GM12878 (cell line): ENCODE results near the gene EIF4ENIF1. TPM values are rescaled to one million over a fixed set of nuclear protein-coding genes. Genes with fewer than 3 reads are reported as not detected.

Experiments used
- BCL11A ChIP-seq: IDR thresholded peaks from 2 replicates; pipeline ENCODE4 v1.6.1; 2011; ENCODE audit warnings: low read depth, low read length
- CEBPB ChIP-seq, 2 experiments: fragments of 150-350 bp in 1 of 2; IDR thresholded peaks; 2 replicates each; pipeline ENCODE4 v1.6.1; 2012 to 2014; ENCODE audit warnings: low read depth in 2 of 2, low read length in 2 of 2, borderline replicate concordance in 1 of 2, inconsistent platforms in 1 of 2
- CHD1 ChIP-seq: IDR thresholded peaks from 2 replicates; pipeline ENCODE4 v1.6.1; 2012; ENCODE audit warnings: low read depth, low read length, improper control_type of control experiment
- DPF2 ChIP-seq: fragments of 450-650 bp; IDR thresholded peaks from 2 replicates; pipeline ENCODE4 v1.6.1; 2017; ENCODE audit warnings: mild to moderate bottlenecking
- ELK1 ChIP-seq: IDR thresholded peaks from 2 replicates; pipeline ENCODE4 v1.6.1; 2012; ENCODE audit warnings: low read depth, low read length, improper control_type of control experiment
- ETV6 ChIP-seq, 2 experiments: fragments of 450-650 bp in 1 of 2; IDR thresholded peaks in 1 of 2; conservative IDR thresholded peaks in 1 of 2; 2 replicates each; pipeline ENCODE4 v1.6.1; 2014; ENCODE audit warnings: antibody characterized with exemption in 1 of 2, borderline replicate concordance in 1 of 2, low read depth in 1 of 2, mild to moderate bottlenecking in 1 of 2, moderate library complexity in 1 of 2
- EZH2 ChIP-seq: IDR thresholded peaks from 2 replicates; pipeline ENCODE4 v1.6.1; 2012; ENCODE audit warnings: low read depth, mild to moderate bottlenecking, control low read depth, inconsistent platforms, low read length, borderline replicate concordance; ENCODE audit not compliant: control insufficient read depth
- MYB ChIP-seq: fragments of 150-350 bp; IDR thresholded peaks from 2 replicates; pipeline ENCODE4 v1.6.1; 2014; ENCODE audit warnings: mild to moderate bottlenecking, low read depth, low read length, borderline replicate concordance
- MYC ChIP-seq: IDR thresholded peaks from 2 replicates; pipeline ENCODE4 v1.6.1; 2011; ENCODE audit warnings: mild to moderate bottlenecking, low read length, moderate library complexity, inconsistent platforms; ENCODE audit not compliant: insufficient read depth, insufficient replicate concordance, insufficient read length, severe bottlenecking
- NBN ChIP-seq: fragments of 450-650 bp; IDR thresholded peaks from 2 replicates; pipeline ENCODE4 v1.6.1; 2016
- PML ChIP-seq: IDR thresholded peaks from 2 replicates; pipeline ENCODE4 v1.6.1; 2012; ENCODE audit warnings: low read length, inconsistent platforms
- POU2F2 ChIP-seq: IDR thresholded peaks from 3 replicates; pipeline ENCODE4 v1.6.1; 2011; ENCODE audit warnings: low read depth, mild to moderate bottlenecking, low read length, borderline replicate concordance
- RAD51 ChIP-seq: fragments of 450-650 bp; IDR thresholded peaks from 2 replicates; pipeline ENCODE4 v1.6.1; 2016; ENCODE audit warnings: moderate library complexity, mild to moderate bottlenecking, inconsistent platforms
- SMAD1 ChIP-seq: fragments of 450-650 bp; IDR thresholded peaks from 2 replicates; pipeline ENCODE4 v1.6.1; 2018; ENCODE audit warnings: mild to moderate bottlenecking, low read depth; ENCODE audit not compliant: partially characterized antibody
- SPI1 ChIP-seq: IDR thresholded peaks from 2 replicates; pipeline ENCODE4 v1.6.1; 2011; ENCODE audit warnings: low read depth, mild to moderate bottlenecking, low read length, moderate library complexity, borderline replicate concordance; ENCODE audit not compliant: insufficient read depth
- TCF3 ChIP-seq: IDR thresholded peaks from 2 replicates; pipeline ENCODE4 v1.6.1; 2012; ENCODE audit warnings: low read depth, mild to moderate bottlenecking, low read length, borderline replicate concordance; ENCODE audit not compliant: insufficient read depth
- USF1 ChIP-seq: IDR thresholded peaks from 2 replicates; pipeline ENCODE4 v1.6.1; 2011; ENCODE audit warnings: borderline replicate concordance, low read depth, mild to moderate bottlenecking, moderate library complexity, mixed read lengths, low read length; ENCODE audit not compliant: insufficient read depth; ENCODE audit errors: extremely low read length
- ZBTB33 ChIP-seq: fragments of 450-650 bp; IDR thresholded peaks from 2 replicates; pipeline ENCODE4 v1.6.1; 2017; ENCODE audit warnings: mild to moderate bottlenecking
- ZBTB40 ChIP-seq: fragments of 450-650 bp; IDR thresholded peaks from 2 replicates; pipeline ENCODE4 v1.6.1; 2016; ENCODE audit warnings: mild to moderate bottlenecking, moderate library complexity, borderline replicate concordance
- ZNF384 ChIP-seq: IDR thresholded peaks from 2 replicates; pipeline ENCODE4 v1.6.1; 2012; ENCODE audit warnings: low read depth, mild to moderate bottlenecking, low read length, improper control_type of control experiment, borderline replicate concordance
- ZNF622 ChIP-seq: fragments of 450-650 bp; IDR thresholded peaks from 2 replicates; pipeline ENCODE4 v1.6.1; 2017; ENCODE audit warnings: mild to moderate bottlenecking, inconsistent platforms
- polyA plus RNA-seq, 11 experiments: library from polyadenylated mRNA; depleted of rRNA in 4 of 11; unstranded in 6 of 11; stranded (reverse) in 5 of 11; fragments of >200 nt; fragmentation: Nextera tagmentation in 4 of 11; fragmentation: Illumina TruSeq in 1 of 11; extraction: Ambion mirVana in 4 of 11; extraction: Trizol in 1 of 11; gene quantifications; 1 replicate in 1 of 11; 2 replicates in 10 of 11; pipeline versions ENCODE4 v1.2.1 to v1.2.3, GENCODE V29; 2011 to 2016; ENCODE audit warnings: inconsistent platforms in 2 of 11, missing spikeins in 2 of 11, low read depth in 1 of 11
- total RNA-seq, 4 experiments: library from RNA; depleted of rRNA in 3 of 4; stranded (reverse); fragments of >200 nt in 3 of 4; fragmentation: Illumina TruSeq in 1 of 4; extraction: Trizol in 1 of 4; gene quantifications; 2 replicates each; pipeline versions ENCODE4 v1.2.1 to v1.2.3, GENCODE V29; 2013 to 2021

Gene EIF4ENIF1
- total and polyA plus RNA-seq, 10 of the 15 experiments (the other 5 are each of a cell fraction or from before 2014, with no cell fraction given), result 4.4 to 43.7 (median 24.4) TPM

GRCh38 chr22:31489632-31490495 is at the start of gene EIF4ENIF1 (continued):
- TF ChIP-seq ZBTB40 (no peak), ZNF622 (no peak), DPF2 (peak; percentile 88), ZBTB33 (no peak), ZNF384 (no peak), MYC (peak; percentile 58), USF1 (no peak), BCL11A (no peak), RAD51 (no peak), EZH2 (no peak), CHD1 (no peak), NBN (no peak), SPI1 (no peak), CEBPB (IDR thresholded peaks at IDR 0.05; ENCODE audit: borderline replicate concordance in 1 of 2, low read depth in 2 of 2, low read length in 2 of 2) (no peak), TCF3 (0 out of 2 replicates have a peak, but pooled peaks have one; percentile 31), ELK1 (peak; percentile 50; the same call in 1 of the 2 replicates), PML (no peak), POU2F2 (peak; percentile 58; the same call in 2 of the 3 replicates), ETV6 (conservative IDR thresholded peaks at IDR 0.05 in 1 of 2, IDR thresholded peaks at IDR 0.05 in 1 of 2; ENCODE audit: borderline replicate concordance in 1 of 2, low read depth in 1 of 2) (no peak), MYB (peak; percentile 96), SMAD1 (no peak)
